Fibroblast of skin of back (primary cell): ENCODE results near the gene TPD52L1.

Experiments used
- DNase-seq: peaks from one replicate; pipeline ENCODE4 v3.0.0-alpha.2; 2013

TPD52L1 gene

GRCh38 chr6:125246566-125246965 is 93.0 kb downstream of the TPD52L1 start:
- peak; percentile 51 for DNase-seq

- DNase-seq: no peak
Observed at GRCh38 chr6:125248136-125248535, 94.6 kb downstream of the TPD52L1 start.

DNA sequence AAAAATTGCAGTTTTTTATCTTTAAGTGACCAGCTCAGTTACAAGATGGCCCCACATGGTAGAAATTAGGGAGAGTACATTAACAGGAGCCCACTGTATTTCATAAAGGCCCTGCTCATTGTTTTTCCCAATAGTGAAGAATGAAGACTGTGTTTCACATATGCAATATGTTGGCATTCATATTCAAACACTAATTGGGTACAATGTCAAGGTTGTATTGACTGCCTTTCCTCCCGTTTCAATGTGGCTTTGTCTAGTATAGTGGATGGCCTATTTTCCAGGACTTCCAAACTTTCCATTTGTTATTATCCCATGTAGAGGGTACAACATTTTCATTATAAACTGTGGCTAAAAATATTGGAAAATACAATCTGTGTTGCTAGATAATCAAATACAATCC is 96.9 kb downstream of the TPD52L1 start:
- DNase-seq: no peak

GRCh38 chr6:125251516-125252220 is 98.1 kb downstream of the TPD52L1 start:
- peak; percentile 87 for DNase-seq

- DNase-seq: peak; percentile 73
Observed at GRCh38 chr6:125252891-125253290, 99.3 kb downstream of the TPD52L1 start.

- DNase-seq: no peak
Observed at GRCh38 chr6:125253881-125254280, 100.3 kb downstream of the TPD52L1 start.

- DNase-seq: no peak
Observed at GRCh38 chr6:125254321-125254720, 100.7 kb downstream of the TPD52L1 start.

DNA sequence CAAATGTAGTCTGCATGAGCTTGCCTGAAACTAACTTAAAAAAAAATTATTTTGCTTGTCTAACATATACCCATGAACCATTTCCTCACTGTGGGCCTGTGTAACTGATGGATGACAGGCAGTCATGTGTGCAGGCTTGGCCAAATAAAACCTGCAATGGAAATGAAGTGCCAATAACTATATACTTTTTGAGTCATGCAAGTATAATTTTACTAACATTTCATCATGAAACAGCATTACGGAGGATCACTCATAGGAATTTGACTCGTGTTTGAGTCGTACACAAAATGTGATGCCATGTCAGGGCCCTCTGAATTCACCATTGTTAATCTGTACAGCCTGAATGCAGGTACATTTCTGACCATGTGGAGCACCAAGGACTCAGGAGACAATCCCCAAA is 101.6 kb downstream of the TPD52L1 start:
- DNase-seq: peak; percentile 67

GRCh38 chr6:125257351-125257750 is 103.8 kb downstream of the TPD52L1 start:
- no peak for DNase-seq

DNA sequence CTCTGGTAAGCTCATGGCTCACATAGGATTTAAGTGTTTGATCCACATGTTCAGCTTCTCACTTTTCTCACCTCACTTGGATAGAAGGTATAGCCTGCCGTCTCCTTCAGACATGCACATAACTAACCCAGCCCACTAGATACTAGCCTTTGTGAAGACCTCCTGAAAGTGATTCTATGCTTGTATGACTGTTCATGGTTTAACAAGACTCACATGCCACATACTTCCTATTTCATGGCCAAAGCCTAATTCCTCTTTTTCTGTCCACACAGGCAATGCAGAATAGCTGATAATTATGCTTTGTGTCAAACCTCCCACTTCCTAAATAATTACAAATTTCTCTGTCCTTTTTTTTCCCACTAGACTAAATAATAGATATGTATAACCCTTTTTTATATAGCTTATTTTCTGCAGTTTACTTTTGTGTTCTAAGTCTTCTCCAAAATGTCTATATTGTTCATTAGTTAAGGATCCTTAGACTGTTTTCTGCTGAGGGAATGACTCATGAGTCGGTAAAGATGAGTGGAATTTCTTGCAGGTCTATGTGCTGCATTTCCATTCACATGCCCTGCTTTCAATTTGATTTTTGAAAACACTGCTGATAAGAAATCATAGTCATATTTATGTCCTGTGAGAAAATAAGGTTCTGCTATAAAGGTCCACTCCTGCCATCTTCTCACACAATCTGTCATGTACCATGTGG is 105.2 kb downstream of the TPD52L1 start:
- DNase-seq: peak; percentile 49

- peak; percentile 23 for DNase-seq
Observed at GRCh38 chr6:125259354-125259736, 105.8 kb downstream of the TPD52L1 start.

DNA sequence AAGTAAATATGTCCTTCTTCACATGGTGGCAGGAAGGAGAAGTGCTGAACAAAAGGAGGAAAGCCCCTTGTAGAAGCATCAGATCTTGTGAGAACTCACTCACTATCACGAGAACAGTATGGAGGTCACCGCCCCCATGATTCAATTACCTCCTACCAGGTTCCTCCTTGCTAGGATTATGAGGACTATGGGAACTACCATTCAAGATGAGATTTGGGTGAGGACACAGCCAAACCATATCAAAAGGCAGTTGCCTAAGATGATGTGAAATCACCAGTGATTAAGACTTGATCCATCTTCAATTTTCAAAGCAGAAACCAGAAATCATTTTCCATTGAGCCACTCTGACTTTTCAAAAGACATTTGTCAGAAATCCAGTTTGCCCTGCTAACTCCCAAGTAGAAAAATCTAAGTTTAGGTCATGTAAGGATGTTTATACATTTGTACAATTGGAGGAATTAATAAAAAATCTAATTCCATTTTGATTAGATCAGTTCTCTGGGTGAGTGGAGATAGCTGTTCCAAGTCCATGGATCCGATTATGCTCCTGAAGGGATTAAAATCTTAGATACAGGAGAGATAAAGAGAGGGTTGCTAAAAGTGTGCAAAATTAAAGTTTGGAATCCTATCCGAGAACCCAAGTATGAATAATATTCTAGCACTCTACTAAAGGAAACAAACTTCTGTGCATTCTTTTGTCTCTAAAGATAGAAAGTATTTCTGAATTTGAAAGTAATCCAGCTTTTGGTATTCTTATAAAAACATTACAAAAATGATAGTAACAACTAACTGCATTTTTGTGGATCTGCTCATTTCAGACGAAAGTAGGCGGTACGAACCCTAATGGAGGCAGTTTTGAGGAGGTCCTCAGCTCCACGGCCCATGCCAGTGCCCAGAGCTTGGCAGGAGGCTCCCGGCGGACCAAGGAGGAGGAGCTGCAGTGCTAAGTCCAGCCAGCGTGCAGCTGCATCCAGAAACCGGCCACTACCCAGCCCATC is 108.7 kb downstream of the TPD52L1 start:
- DNase-seq: peak; percentile 90

DNA sequence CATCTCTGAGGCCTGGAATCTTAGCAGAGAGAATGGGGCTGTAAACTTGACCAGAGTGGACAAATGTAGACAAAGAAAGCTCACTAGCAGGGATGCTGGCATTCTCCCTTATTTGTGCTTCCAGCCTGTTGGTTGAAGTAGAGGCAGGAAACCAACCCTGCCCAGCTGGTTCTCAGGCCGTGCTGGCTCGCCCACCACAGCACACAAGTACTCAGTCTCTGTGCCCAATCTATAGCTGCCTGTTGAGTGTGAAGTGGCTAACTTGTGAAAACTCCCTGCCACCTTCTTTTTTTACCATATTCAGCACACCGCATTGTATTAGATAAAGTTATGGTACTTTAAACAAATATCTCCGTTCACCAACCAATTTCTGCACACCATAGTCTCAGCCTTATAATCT is 110.9 kb downstream of the TPD52L1 start:
- DNase-seq: no peak

DNA sequence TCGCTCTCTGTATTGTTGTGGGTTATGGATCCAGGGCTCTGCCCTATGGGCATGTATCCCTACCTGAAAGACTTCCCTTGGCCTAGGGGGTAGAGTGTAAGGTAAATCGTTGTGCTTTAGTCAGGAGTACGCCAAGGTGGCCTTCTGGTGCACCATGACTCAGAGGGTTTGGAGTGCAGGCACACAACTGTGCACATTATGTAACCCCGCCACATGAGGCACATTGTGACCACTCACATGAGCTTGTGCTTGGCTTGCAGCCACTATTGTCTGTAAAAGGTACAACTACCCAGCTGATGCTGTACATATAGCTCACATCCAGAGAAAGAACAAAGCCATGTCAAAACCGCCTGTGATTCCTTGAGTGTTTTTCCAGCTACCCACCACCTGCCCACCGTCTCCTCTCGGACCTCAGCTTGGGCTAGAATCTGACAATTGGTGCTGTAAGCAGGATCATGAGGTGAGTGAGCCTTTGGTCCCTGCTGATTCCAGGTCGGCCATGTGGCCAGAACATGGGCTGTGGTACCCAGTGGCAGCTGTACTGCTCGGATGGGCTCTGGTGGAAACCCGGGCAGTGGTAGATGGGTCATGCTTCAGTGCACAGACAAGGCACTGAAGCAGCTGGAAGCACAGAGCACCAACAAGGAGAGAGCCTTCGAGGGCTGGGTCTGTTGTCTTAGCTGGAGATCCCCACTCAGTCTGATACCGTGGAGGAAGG is 114.4 kb downstream of the TPD52L1 start:
- no peak for DNase-seq

DNA sequence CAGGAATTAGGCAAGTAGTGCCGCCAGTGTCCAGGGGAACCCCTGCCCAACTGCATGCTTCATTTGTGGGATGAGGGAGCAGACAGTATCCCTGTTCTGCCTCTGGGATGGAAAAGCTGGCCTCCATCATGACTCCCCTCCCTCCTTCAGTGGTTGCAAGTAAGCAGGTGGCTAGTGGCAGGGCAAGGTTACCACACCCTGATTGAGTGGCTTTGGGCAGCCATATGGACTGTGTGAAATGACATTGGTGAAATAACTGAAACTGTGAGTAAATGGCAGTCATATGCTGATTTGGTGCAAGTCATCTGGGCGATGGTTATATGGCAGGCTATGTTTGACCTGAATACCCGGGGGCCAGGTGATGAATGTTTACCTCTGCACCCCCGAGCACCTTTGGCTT is 115.2 kb downstream of the TPD52L1 start:
- DNase-seq: no peak

- DNase-seq: no peak
Observed at GRCh38 chr6:125269328-125269985, 115.9 kb downstream of the TPD52L1 start.

- no peak for DNase-seq
Observed at GRCh38 chr6:125270380-125270779, 116.8 kb downstream of the TPD52L1 start.

- DNase-seq: no peak
Observed at GRCh38 chr6:125271486-125272159, 118.0 kb downstream of the TPD52L1 start.

GRCh38 chr6:125273251-125273650 is 119.7 kb downstream of the TPD52L1 start:
- no peak for DNase-seq

GRCh38 chr6:125273965-125274364 is 120.4 kb downstream of the TPD52L1 start:
- no peak for DNase-seq

GRCh38 chr6:125274935-125275334 is 121.4 kb downstream of the TPD52L1 start:
- DNase-seq: no peak
